ENCODE measurements around the gene SAMSN1.
"Not testable (repeated sequence)": the region's sequence is repeated elsewhere in the genome, so short reads cannot be mapped to it uniquely, and the experiment has no call there.

SAMSN1 gene

GRCh38 chr21:14497825-14498224 lies 48.3 kb downstream of the SAMSN1 start (continued):
- no peak for TF ChIP-seq ZNF148 (tag by site-specific recombination; IDR thresholded peaks at IDR 0.05; ENCODE audit: borderline replicate concordance)
- TF ChIP-seq OVOL3 (tag by site-specific recombination; IDR thresholded peaks at IDR 0.05): no peak
- no peak for TF ChIP-seq ZNF146 (tag by site-specific recombination; IDR thresholded peaks at IDR 0.05)

GRCh38 chr21:14495075-14495474 lies 51.0 kb downstream of the SAMSN1 start:
- no peak overlapping the region for H3K4me3 ChIP-seq (ENCODE audit: low read depth, low read length)
- CTCF ChIA-PET: interaction anchor here (0.5 kb wide), 1 partner anchor 242 kb away, joined by 3 read pairs; no protein-coding TSS in a partner anchor

GRCh38 chr21:14494181-14494580 lies 51.9 kb downstream of the SAMSN1 start:
- H3K4me1 ChIP-seq (ENCODE audit: control insufficient read depth, insufficient read depth, low read length); H3K9me3 ChIP-seq (ENCODE audit: control insufficient read depth, insufficient read depth, low read depth, low read length); POLR2A ChIA-PET; H3K4me3 ChIP-seq (ENCODE audit: low read depth, low read length); CTCF ChIA-PET; H3K36me3 ChIP-seq (ENCODE audit: control insufficient read depth in 2 of 2, insufficient read depth in 1 of 2, low read length in 2 of 2); H3K27ac ChIP-seq (ENCODE audit: extremely low read depth, low read depth, low read length): not testable (repeated sequence)

More at GRCh38 chr21:14495075-14495474, 51.0 kb downstream of the SAMSN1 start:
- POLR2A ChIA-PET: no interaction called here
- no peak overlapping the region for H3K27ac ChIP-seq (ENCODE audit: extremely low read depth, low read depth, low read length)
- H3K4me1 ChIP-seq (ENCODE audit: control insufficient read depth, insufficient read depth, low read length): no peaks in the 10 kb centered on the region
- H3K9me3 ChIP-seq (ENCODE audit: control insufficient read depth, insufficient read depth, low read depth, low read length): no peaks in the 10 kb centered on the region
- no peak for TF ChIP-seq RBAK (tag by site-specific recombination; IDR thresholded peaks at IDR 0.05)
- no peak for TF ChIP-seq ZNF501 (tag by site-specific recombination; IDR thresholded peaks at IDR 0.05)
- no peak for TF ChIP-seq ZNF544 (tag by site-specific recombination; IDR thresholded peaks at IDR 0.05)
- no peak for TF ChIP-seq ZNF324 (tag by site-specific recombination; IDR thresholded peaks at IDR 0.05)
- TF ChIP-seq SALL2 (tag by site-specific recombination; IDR thresholded peaks at IDR 0.05; ENCODE audit: borderline replicate concordance): no peak
- no peak for TF ChIP-seq ZNF112 (tag by site-specific recombination; IDR thresholded peaks at IDR 0.05)
- no peak for TF ChIP-seq ZNF473 (tag by site-specific recombination; IDR thresholded peaks at IDR 0.05)
- no peak for TF ChIP-seq GLI2 (tag by site-specific recombination; IDR thresholded peaks at IDR 0.05; ENCODE audit: borderline replicate concordance, low read depth)
- TF ChIP-seq ZNF580 (tag by site-specific recombination; IDR thresholded peaks at IDR 0.05): no peak
- no peak for TF ChIP-seq ATF2 (tag by site-specific recombination; IDR thresholded peaks at IDR 0.05; ENCODE audit: low read depth)
- no peak for TF ChIP-seq ZXDB (tag by site-specific recombination; IDR thresholded peaks at IDR 0.05)
- no peak for TF ChIP-seq PRDM4 (tag by site-specific recombination; IDR thresholded peaks at IDR 0.05)
- no peak for TF ChIP-seq TSHZ1 (tag by site-specific recombination; IDR thresholded peaks at IDR 0.05; ENCODE audit: borderline replicate concordance)
- no peak for TF ChIP-seq OSR2 (tag by site-specific recombination; IDR thresholded peaks at IDR 0.05)
- TF ChIP-seq ZNF292 (tag by site-specific recombination; IDR thresholded peaks at IDR 0.05; ENCODE audit: borderline replicate concordance, low read depth): no peak
- TF ChIP-seq ZNF704 (tag by site-specific recombination; IDR thresholded peaks at IDR 0.05): no peak
- no peak for TF ChIP-seq ZNF791 (tag by site-specific recombination; IDR thresholded peaks at IDR 0.05)
- no peak for TF ChIP-seq ZNF138 (tag by site-specific recombination; IDR thresholded peaks at IDR 0.05; ENCODE audit: borderline replicate concordance)
- no peaks in the 10 kb centered on the region for H3K36me3 ChIP-seq (ENCODE audit: control insufficient read depth in 2 of 2, insufficient read depth in 1 of 2, low read length in 2 of 2)
